ENCODE data around the gene CAPZB. TPM values are rescaled to one million over a fixed set of nuclear protein-coding genes. Genes with fewer than 3 reads are reported as not detected.

The CAPZB gene
- total and polyA plus RNA-seq, 7 experiments from 2014 or later = 216 to 559 (median 327) TPM

- DNase-seq = no peak
- H3K36me3 Mint-ChIP-seq = peaks cover 10 to 45% (median 28%) of the 10 kb centered on the region in 5 donors
- no peak overlapping the region for H3K27ac ChIP-seq (ENCODE audit: low read depth, low read length)
- H3K4me3 ChIP-seq (ENCODE audit: low read length) = no peak overlapping the region
- POLR2A ChIA-PET = no interaction called here
- H3K4me1 Mint-ChIP-seq = peaks cover 0 to 6% (median 0%) of the 10 kb centered on the region in 7 donors
- H3K9me3 ChIP-seq (ENCODE audit: control insufficient read depth in 2 of 3, low read length in 3 of 3) = peaks cover 0 to 8% (median 0%) of the 10 kb centered on the region in 3 experiments
- H3K27ac Mint-ChIP-seq = no peak overlapping the region
- CTCF ChIA-PET = no interaction called here
- intact Hi-C loops (cut with micrococcal nuclease) = no loop called here
- no peak for ATAC-seq
- H3K4me3 Mint-ChIP-seq = no peak overlapping the region
- H3K27me3 ChIP-seq (ENCODE audit: control insufficient read depth in 2 of 2, insufficient read depth in 2 of 2, low read length in 2 of 2) = no peaks in the 10 kb centered on the region
- no peaks in the 10 kb centered on the region for H3K27me3 Mint-ChIP-seq
- no peaks in the 10 kb centered on the region for H3K4me1 ChIP-seq (ENCODE audit: control insufficient read depth in 2 of 2, insufficient read depth in 2 of 2, low read length in 2 of 2)
- peaks cover 0 to 23% (median 3%) of the 10 kb centered on the region in 3 experiments for H3K36me3 ChIP-seq (ENCODE audit: control insufficient read depth in 2 of 3, insufficient read depth in 3 of 3, low read length in 3 of 3)
- H3K9me3 Mint-ChIP-seq = peaks cover 0 to 17% (median 8%) of the 10 kb centered on the region in 11 donors
Observed at GRCh38 chr1:19300211-19300610, 185.1 kb downstream of the CAPZB start.

- Histone ChIP-seq H3K36me3 (ENCODE audit: control insufficient read depth in 2 of 3, insufficient read depth in 3 of 3, low read length in 3 of 3) (no peaks in the 10 kb centered on the region), H3K27ac (ENCODE audit: low read depth, low read length) (no peak overlapping the region), H3K4me1 (ENCODE audit: control insufficient read depth in 2 of 2, insufficient read depth in 2 of 2, low read length in 2 of 2) (no peaks in the 10 kb centered on the region), H3K27me3 (ENCODE audit: control insufficient read depth in 2 of 2, insufficient read depth in 2 of 2, low read length in 2 of 2) (no peaks in the 10 kb centered on the region), H3K4me3 (ENCODE audit: low read length) (no peak overlapping the region), H3K9me3 (ENCODE audit: control insufficient read depth in 2 of 3, low read length in 3 of 3) (peaks cover 0 to 18% (median 0%) of the 10 kb centered on the region in 3 experiments)
- DNase-seq (no peak), ATAC-seq (no peak)
- ChIA-PET CTCF (no interaction called here), POLR2A (no interaction called here)
- Mint-ChIP-seq H3K4me1 (peaks cover 0 to under 1% (median 0%) of the 10 kb centered on the region in 7 donors), H3K9me3 (peaks cover 0 to 52% (median 26%) of the 10 kb centered on the region in 11 donors), H3K27me3 (peaks cover 0 to 4% (median 3%) of the 10 kb centered on the region in 5 donors), H3K4me3 (no peak overlapping the region), H3K27ac (no peak overlapping the region), H3K36me3 (peaks cover 3 to 41% (median 33%) of the 10 kb centered on the region in 5 donors)
- intact Hi-C loops (cut with micrococcal nuclease) = no loop called here
Observed at GRCh38 chr1:19294638-19295037, 190.7 kb downstream of the CAPZB start.

- intact Hi-C loops (cut with micrococcal nuclease) = no loop called here
- no peaks in the 10 kb centered on the region for H3K36me3 ChIP-seq (ENCODE audit: control insufficient read depth in 2 of 3, insufficient read depth in 3 of 3, low read length in 3 of 3)
- H3K27me3 Mint-ChIP-seq = peaks cover 9 to 17% (median 10%) of the 10 kb centered on the region in 5 donors
- DNase-seq (no peak), ATAC-seq (no peak)
- CTCF ChIA-PET = no interaction called here
- H3K27ac Mint-ChIP-seq = no peak overlapping the region
- H3K4me1 Mint-ChIP-seq = peaks cover 0 to 11% (median 9%) of the 10 kb centered on the region in 7 donors
- POLR2A ChIA-PET = interaction anchor here (0.6 kb wide), 1 partner anchor 272 kb away, joined by 3 read pairs; no protein-coding TSS in a partner anchor
- no peaks in the 10 kb centered on the region for H3K27me3 ChIP-seq (ENCODE audit: control insufficient read depth in 2 of 2, insufficient read depth in 2 of 2, low read length in 2 of 2)
- no peak overlapping the region for H3K27ac ChIP-seq (ENCODE audit: low read depth, low read length)
- H3K4me3 Mint-ChIP-seq = peak overlapping the region; percentile 26 to 73 (median 54)
- peaks cover 0 to 25% (median 9%) of the 10 kb centered on the region in 11 donors for H3K9me3 Mint-ChIP-seq
- peak overlapping the region; percentile 58 for H3K4me3 ChIP-seq (ENCODE audit: low read length)
- H3K9me3 ChIP-seq (ENCODE audit: control insufficient read depth in 2 of 3, low read length in 3 of 3) = peaks cover 0 to under 1% (median 0%) of the 10 kb centered on the region in 3 experiments
- peaks cover under 1 to 27% (median 9%) of the 10 kb centered on the region in 5 donors for H3K36me3 Mint-ChIP-seq
- H3K4me1 ChIP-seq (ENCODE audit: control insufficient read depth in 2 of 2, insufficient read depth in 2 of 2, low read length in 2 of 2) = peaks cover 3 to 7% of the 10 kb centered on the region in 2 donors
Observed at GRCh38 chr1:19289244-19289643, 196.1 kb downstream of the CAPZB start.

Other genes with a start within 250 kb of the CAPZB start
- 10 to 100 TPM; 29.8 to 43.7 (median 37.1) TPM for gene EMC1, start 234.0 kb downstream of the CAPZB start, total RNA-seq
- gene EMC1, start 234.0 kb downstream of the CAPZB start, polyA plus RNA-seq = 10 to 100 TPM; 18.6 to 25.6 TPM
- gene MRTO4, start 233.7 kb downstream of the CAPZB start, total RNA-seq = 10 to 100 TPM; 17.1 to 42.3 (median 22.4) TPM
- 10 to 100 TPM; 27.1 to 29.0 TPM for gene MRTO4, start 233.7 kb downstream of the CAPZB start, polyA plus RNA-seq
- gene AKR7A3, start 196.8 kb downstream of the CAPZB start, total RNA-seq = 1 to 10 TPM; 1.0 to 2.8 (median 1.2) TPM
- gene AKR7A3, start 196.8 kb downstream of the CAPZB start, polyA plus RNA-seq = not detected
- gene AKR7A2, start 173.4 kb downstream of the CAPZB start, total RNA-seq = 10 to 100 TPM; 15.7 to 33.9 (median 25.2) TPM
- gene AKR7A2, start 173.4 kb downstream of the CAPZB start, polyA plus RNA-seq = 100 to 1,000 TPM; 108 to 115 TPM
- gene SLC66A1, start 173.2 kb downstream of the CAPZB start, total RNA-seq = 1 to 10 TPM; 3.8 to 8.4 (median 7.2) TPM
- 1 to 10 TPM; 1.3 to 5.4 TPM for gene SLC66A1, start 173.2 kb downstream of the CAPZB start, polyA plus RNA-seq
- gene NBL1, start 158.8 kb upstream of the CAPZB start, total RNA-seq = 10 to 100 TPM; 20.7 to 36.1 (median 22.8) TPM
- gene NBL1, start 158.8 kb upstream of the CAPZB start, polyA plus RNA-seq = 1 to 10 TPM; 2.5 to 4.0 TPM
- gene HTR6, start 179.3 kb upstream of the CAPZB start, total RNA-seq = under 1 TPM in 2 of 5 experiments, not detected in 3; 0.40 to 0.54 TPM
- under 1 TPM; 0.13 to 0.92 TPM for gene HTR6, start 179.3 kb upstream of the CAPZB start, polyA plus RNA-seq

Data from naive thymus-derived CD4-positive, alpha-beta T cell (primary cell).